ENCODE measurements around the gene CASQ1.

GRCh38 chr1:160210561-160210960 is 20.2 kb downstream of the CASQ1 start:
- TF ChIP-seq, protein P1, sequence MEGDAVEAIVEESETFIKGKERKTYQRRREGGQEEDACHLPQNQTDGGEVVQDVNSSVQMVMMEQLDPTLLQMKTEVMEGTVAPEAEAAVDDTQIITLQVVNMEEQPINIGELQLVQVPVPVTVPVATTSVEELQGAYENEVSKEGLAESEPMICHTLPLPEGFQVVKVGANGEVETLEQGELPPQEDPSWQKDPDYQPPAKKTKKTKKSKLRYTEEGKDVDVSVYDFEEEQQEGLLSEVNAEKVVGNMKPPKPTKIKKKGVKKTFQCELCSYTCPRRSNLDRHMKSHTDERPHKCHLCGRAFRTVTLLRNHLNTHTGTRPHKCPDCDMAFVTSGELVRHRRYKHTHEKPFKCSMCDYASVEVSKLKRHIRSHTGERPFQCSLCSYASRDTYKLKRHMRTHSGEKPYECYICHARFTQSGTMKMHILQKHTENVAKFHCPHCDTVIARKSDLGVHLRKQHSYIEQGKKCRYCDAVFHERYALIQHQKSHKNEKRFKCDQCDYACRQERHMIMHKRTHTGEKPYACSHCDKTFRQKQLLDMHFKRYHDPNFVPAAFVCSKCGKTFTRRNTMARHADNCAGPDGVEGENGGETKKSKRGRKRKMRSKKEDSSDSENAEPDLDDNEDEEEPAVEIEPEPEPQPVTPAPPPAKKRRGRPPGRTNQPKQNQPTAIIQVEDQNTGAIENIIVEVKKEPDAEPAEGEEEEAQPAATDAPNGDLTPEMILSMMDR (IDR thresholded peaks at IDR 0.05; ENCODE audit: low read depth, low read length): no peak
- TF ChIP-seq EZH2phosphoT487 (IDR thresholded peaks at IDR 0.05; ENCODE audit: low read depth): no peak
